Measurements from ENCODE around the gene MRPL18.
"Not testable (repeated sequence)": the region's sequence is repeated elsewhere in the genome, so short reads cannot be mapped to it uniquely, and the experiment has no call there.

MRPL18 gene

GRCh38 chr6:159777240-159777904 is 12.9 kb upstream of the MRPL18 start:
- DNase-seq: no peak

DNA sequence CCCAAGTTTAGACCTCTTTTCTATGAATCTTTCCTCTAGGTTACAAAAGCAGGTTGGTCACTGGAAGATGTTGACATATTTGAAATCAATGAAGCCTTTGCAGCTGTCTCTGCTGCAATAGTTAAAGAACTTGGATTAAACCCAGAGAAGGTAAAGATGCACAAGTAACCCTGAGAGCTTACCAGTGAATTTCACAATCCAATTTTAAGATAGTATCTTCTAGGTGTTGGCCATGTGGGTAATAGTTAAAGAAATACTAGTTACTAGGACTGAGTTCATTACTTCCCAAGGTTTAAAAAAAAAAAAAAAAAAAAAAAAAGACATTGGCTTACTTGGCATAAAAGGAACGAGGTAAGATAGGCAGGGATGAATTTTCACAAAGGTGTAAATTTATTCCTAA is 12.1 kb upstream of the MRPL18 start:
- no peak for DNase-seq

GRCh38 chr6:159778542-159779103 is 11.6 kb upstream of the MRPL18 start:
- no peak for DNase-seq

DNA sequence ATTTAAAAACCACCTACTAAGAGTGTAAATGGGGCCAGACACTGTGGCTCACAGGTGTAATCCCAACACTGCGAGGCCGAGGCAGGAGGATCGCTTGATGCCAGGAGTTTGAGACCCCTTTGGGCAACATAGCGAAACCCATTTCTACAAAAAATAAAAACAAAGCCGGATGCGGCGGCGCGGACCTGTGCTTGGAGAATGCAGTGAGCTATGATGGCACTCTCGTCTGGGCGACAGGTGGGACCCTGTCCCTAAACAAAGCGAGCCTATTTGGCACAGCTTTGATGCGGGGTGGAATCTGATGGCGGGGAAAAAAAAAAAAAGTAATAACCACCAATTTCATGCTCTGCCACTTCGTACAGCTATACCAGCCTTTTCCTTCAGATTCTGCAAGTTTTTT is 2.0 kb upstream of the MRPL18 start:
- no peak for DNase-seq

DNA sequence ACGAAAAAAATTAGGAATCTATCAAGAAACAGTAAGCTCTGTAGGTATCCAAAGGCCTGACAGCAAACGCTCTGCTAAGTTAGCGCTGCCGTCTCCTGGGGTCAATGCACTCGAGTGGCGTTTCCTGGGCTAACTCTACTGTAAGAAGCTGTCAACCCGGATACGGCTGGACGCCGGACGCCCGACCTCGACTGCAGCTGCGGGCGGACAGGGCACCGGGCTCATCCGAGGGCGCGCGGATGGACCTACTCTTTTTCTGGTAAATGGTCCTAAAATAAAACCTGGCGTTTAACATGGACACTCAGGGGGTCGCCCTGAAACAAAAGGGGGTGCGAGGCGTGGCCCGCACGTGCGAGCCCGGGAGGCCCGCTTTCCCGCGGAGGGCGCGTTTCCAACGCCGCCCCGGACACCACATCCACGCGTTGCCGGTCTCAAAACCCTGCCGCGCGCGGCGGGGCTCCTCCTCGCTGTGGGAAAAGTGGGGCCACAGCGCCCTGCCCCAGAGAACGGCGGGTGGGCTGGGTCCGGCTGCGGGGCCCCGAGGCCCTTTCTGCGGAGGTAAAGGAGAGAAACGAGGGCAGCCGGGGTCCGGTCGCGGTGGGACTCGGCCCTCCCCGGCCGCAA is 1.4 kb upstream of the MRPL18 start:
- DNase-seq: peak; percentile 64

GRCh38 chr6:159789377-159790148 is 704 bp upstream of the MRPL18 start, which contains the start of gene TCP1:
Gene TCP1 (minus strand): TSS chr6:159789602. CDS start chr6:159789468, 134 bp downstream.
- DNase-seq: peak; percentile 99

DNA sequence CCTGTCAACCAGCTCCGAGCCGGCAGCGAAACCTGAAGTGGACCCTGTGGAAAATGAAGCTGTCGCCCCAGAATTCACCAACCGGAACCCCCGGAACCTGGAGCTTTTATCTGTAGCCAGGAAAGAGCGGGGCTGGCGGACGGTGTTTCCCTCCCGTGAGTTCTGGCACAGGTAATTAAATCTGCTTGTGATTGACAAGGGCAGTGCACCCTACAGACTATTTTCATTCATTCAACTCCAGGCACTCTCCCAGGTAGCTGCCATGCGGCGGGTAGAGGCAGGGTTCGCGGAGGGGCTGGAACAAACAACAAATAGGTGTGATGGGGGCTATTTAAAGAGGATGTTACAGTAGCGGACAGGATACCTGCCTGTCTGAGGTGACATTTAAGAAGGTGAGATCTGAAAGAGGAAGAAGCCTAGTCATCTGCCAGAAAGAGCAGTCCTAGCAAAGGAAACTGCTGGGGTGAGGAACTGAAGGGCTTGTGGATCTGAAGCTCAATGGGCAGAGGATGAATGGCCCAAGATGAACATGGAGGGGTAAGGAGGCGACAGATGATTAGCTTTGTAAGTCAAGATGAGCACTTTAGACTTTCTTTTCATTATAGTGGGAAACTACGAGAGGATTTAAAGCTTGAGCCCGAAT is 810 bp downstream of the MRPL18 start:
- peak; percentile 40 for DNase-seq

DNA sequence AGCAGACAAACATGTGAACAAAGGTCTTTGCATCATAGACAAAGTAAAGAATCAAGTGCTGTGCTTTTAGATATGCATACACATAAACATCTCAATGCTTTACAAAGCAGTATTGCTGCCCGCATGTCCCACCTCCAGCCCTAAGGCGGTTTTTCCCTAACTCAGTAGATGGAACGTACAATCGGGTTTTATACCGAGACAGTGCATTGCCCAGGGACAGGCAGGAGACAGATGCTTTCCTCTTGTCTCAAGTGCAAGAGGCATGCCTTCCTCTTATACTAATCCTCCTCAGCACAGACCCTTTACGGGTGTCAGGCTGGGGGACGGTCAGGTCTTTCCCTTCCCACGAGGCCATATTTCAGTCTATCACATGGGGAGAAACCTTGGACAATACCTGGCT is 4.7 kb downstream of the MRPL18 start:
- not testable (repeated sequence) for DNase-seq

DNA sequence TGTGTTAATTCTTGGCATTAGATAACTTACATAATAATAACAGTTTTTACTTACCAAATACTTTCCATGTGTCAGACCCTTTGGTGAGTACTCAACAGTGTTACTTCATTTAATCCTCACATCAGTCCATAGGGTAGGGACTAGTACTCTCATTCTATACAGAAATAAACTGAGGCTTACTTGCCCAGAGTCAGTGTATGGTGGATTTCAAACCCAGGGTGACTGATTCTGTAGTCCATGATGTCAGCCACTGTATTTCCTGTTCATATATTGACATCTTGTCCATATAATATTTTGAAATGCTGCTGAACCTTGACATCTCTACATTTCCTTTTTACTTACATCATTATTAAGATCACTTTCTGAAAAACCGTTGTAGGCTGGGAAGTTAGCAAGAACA is 7.3 kb downstream of the MRPL18 start:
- DNase-seq: no peak

GRCh38 chr6:159800141-159800865 is 10.0 kb downstream of the MRPL18 start, which contains the start of gene PNLDC1:
Gene PNLDC1 (plus strand): TSS chr6:159800276. CDS start chr6:159800308, 32 bp downstream.
- DNase-seq: no peak

- DNase-seq: no peak
These were observed 11.7 kb downstream of the MRPL18 start for GRCh38 chr6:159801935-159802334.

GRCh38 chr6:159804504-159804903 is 14.2 kb downstream of the MRPL18 start:
- DNase-seq: no peak

DNA sequence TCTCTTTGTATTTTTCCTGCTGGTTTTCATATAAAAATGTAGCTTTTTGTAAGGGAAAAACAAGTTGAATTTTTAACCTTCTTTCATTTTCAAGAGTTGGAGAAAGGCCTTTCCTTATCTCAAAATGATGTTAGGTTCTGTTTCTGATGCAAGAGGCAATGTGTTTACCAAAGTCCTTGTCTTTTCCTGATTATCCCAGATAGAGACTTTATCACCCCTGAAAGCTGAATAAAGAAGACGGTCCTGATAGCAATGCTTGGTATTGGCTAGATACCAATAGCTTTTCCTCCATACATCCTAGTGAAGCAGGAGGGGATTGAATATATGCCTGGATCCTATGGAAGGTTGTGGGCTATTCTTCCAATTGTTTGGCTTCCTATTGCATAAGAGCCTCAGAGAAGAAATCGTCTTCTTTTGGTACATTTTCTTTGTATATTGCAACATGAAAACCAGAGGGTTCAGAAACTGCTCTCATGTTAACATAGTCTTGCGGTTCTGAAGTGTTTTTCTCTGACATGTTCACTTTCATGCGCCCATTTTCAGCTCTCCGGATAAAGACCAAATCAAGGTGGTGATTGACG is 15.3 kb downstream of the MRPL18 start:
- DNase-seq: no peak

DNA sequence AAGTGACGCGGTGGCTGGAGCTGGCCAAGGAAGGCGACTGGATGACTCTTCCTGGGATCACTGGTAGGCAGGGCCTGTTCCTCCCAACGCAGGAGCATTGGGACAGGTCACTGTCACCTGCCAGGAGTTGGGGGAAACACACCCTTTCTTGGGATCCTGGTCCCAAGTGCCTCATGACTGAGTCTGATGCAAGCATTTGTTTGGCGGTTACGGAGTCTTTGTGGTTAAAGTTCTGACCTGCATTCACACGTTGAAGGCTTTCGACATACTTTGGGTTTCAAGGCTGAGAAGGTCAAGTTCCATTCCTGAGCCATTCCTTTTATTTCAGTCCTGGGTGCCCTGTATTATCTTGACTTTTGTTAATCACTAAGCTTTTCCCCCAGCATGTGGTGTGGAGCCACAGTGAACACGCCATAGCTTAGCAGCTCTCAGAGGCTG is 15.8 kb downstream of the MRPL18 start:
- DNase-seq: no peak

GRCh38 chr6:159807150-159807858 is 17.0 kb downstream of the MRPL18 start:
- no peak for DNase-seq

- no peak for DNase-seq
These were observed 18.4 kb downstream of the MRPL18 start for GRCh38 chr6:159808647-159809046.

- DNase-seq: no peak
These were observed 18.9 kb downstream of the MRPL18 start for GRCh38 chr6:159809149-159809548.

GRCh38 chr6:159813781-159814180 is 23.5 kb downstream of the MRPL18 start:
- DNase-seq: no peak

- no peak for DNase-seq
These were observed 25.1 kb downstream of the MRPL18 start for GRCh38 chr6:159815410-159815809.

- DNase-seq: not testable (repeated sequence)
These were observed 26.5 kb downstream of the MRPL18 start for GRCh38 chr6:159816775-159817174.
